Stimulated activated CD4-positive, alpha-beta T cell treated with anti-CD3 and anti-CD28 coated beads, Interleukin-4, amount 100 ng/mL, for 4 hours (primary cell): Measurements from ENCODE around the gene KCNK5.

Source experiments
- DNase-seq, 2 experiments: peaks; one replicate each; pipeline ENCODE4 v3.0.0-alpha.2; 2020

Gene KCNK5

GRCh38 chr6:39170389-39170788 is 58.9 kb downstream of the KCNK5 start:
- no peak for DNase-seq

GRCh38 chr6:39169448-39170344 is 59.6 kb downstream of the KCNK5 start:
- no peak for DNase-seq

DNA sequence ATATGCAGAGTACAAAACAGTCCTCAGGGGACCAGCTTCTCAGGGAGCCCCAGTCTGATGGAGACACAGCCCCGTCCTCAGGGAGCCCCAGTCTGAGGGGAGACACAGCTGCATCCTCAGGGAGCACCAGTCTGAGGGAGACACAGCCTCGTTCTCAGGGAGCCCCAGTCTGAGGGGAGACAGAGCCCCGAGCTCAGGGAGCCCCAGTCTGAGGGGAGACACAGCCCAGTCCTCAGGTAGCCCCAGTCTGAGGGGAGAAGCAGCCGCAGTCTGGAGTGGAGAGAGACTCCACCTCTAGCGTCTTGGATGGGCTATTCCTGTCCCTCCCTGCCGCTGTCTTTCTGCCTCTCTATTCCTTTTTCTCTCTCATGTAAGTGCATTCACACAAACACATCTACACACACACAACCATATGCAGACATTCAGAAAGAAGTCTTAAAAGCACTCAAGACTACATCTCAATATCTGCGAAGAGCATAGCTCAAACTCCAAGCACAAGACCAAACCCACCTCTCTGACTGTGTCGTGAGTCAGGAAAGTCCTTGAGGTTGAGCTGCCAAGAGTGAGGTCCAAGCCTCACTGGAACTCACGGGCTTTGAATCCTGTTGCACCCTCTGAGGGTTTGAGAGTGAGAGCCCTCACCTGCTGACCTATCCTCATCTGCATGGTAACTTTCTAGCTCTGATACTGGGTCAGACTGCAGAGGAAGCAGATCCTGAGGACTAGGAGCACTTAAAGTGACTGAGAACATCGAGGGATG is 61.2 kb downstream of the KCNK5 start:
- DNase-seq, result no peak

- DNase-seq, result no peak
Measured at GRCh38 chr6:39167321-39167720, 62.0 kb downstream of the KCNK5 start.

GRCh38 chr6:39166912-39167290 is 62.4 kb downstream of the KCNK5 start:
- DNase-seq, result no peak

DNA sequence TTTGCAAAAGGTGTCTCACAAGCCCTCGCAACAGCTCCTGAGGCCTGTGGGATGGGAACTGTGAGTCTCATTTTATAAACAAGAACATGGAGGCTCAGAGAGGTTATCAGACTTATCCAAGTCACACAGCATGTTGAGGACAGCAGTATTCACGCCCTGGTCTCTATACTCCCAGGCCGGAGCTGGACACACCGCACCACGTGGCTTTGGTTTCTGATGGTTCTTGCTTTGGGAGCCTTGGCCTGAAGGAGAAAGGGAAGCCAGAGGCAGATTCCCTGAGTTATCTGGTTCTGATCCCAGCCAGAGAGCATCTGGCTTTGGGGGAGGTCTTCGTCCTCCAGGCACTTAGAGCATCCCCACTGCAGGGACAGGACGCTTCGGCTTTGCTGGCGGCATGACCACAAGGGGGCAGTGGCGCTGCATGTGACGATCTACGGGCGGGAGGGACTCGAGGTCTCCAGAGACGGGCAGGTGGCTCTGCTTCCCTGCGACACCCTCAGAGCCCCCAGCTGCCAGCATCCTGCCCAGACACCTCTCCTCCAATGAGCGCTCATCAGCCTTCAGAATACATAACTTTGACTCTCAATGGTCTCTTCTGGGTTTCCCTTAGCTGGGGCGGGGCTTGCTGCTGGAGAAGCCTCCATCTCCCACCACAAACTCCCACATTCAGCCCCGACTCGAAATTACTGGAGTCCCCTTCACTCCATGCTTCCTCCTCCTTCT is 62.9 kb downstream of the KCNK5 start:
- DNase-seq, result peak; percentile 74 to 88

DNA sequence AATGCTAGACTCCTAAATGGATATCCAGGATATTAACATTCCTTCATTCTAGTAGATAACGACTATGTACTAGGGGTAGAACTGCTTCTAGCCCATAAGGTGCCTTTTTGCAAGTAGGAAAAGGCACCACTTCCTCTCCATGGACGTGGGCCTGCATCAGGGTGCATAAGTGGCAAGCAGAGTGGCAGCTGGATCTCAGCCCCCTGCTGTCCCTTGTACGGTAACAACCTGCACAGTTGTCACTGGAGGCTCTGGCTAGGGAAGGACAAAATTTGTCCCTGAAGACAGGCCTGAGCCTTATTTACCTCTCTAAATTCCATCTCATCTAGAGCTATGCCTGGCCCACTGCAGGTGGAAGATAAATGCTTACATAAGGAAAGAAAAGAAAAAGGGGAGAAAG is 71.8 kb downstream of the KCNK5 start:
- no peak for DNase-seq

DNA sequence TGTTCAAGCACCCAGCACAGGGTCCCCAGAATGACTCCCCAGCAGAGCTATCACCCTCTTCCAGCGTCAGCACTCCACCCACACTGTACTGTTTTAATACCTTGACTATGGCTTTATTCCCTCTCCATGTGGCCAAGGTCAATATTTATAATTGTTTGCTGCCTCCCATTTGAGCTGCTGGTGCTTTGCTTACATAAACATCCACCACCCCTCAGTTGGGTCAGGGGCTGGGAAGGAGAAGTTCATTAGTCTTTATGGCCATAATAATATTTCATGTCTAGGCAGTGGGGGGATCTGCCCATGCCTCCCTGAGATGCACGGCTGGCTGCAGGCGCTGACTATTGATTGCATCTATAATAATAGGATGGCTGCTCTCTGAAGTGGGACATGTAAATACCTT is 72.5 kb downstream of the KCNK5 start:
- DNase-seq, result no peak

DNA sequence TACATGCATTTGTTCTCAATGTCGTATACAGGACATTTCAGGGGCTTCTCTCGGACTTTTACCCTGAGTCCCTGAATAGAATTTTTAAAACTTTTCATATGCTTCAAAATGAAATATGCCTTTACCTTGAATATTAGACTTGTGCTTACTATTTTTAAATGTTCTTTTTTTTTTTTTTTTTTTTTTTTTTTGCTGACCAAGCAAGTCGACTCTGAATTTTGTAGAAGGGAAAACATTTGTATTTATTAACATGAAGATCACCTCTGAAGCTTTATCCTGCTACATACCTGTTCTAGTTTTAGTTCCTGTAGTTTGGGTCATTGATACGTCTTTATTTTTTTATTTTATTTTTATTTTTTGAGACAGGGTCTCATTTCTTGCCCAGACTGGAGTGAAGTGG is 74.6 kb downstream of the KCNK5 start:
- no peak for DNase-seq

- DNase-seq, result no peak
Measured at GRCh38 chr6:39153766-39154397, 75.4 kb downstream of the KCNK5 start.

GRCh38 chr6:39152262-39152661 is 77.0 kb downstream of the KCNK5 start:
- DNase-seq, result no peak

DNA sequence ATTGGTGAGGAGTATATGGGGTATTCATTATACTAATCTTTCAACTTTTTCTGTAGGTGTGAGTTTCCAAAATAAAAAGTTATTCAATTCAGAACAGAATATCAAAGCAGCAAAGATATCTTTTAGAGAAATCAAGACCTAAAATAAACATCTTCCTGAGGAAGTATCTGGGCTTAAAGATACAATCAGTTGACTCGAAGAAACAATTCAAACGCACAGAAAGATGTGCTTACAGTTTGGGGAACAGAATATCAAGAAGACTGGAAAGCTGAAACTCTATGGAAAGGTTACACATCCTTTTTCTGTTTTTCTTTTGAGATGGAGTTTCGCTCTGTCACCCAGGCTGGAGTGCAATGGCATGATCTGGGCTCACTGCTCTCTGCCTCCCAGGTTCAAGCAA is 78.1 kb downstream of the KCNK5 start:
- no peak for DNase-seq

DNA sequence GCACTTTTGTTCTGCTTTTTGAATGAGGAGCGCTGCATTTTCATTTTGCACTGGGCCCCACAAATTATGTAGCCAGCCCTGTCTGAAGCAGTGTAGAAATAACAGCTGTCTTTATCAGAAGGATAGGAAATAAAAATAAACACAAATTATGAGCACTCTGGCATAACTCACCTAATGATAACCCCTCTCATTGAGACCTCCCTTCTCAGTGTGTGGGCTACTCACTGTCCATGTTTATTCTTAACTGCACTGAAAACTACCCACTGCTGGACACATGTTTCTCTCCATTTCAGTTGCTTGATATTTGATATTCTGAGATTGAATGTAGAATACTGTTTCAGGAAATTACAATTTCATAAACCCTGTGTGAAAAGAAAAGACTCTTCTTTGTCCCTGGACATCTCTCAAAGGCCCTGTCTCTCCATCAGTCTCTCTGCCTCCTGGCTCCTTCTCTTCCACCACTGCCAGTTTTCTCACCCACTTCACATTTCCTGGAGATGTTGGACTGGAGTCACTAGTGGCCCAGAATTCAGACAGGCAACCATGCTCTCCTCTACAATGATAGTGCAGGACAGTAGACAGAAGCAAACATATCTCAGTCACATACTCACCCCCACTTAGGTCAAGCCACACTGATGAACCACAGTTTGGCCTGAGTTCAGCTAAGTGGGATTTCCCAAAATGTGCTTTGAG is 84.6 kb downstream of the KCNK5 start:
- DNase-seq, result no peak

DNA sequence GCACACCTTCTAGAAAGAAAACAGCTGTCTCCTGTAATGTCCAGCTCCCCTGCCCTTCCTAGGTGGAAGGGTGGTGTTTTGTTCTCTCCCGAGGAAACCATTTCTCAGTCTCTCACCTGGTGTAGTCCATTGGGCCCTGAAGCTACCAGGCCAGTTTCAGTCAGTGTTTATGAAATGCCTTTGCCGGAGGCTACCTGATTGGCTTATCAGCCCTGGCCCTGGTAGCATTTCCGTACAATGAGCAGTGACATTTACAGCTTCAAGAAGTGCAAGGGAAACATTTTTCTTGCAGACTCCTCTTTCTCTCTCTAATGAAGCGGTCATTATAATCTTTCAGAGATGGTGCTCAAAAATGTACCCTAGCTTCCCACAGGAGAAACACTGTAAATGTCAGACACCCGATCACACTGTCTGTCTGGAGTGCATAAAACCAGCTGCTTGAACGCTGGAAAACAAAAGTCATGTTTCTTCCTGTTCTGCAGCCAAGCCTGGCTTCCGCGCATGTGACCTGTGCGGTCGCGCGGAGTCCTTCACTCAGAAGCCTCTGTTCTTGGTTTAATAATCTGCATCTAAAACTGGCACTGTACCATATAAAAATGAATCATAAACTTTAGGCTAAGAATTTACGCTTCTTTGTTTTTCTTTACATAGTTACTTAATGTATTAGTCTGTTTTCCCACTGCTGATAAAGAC is 85.9 kb downstream of the KCNK5 start:
- DNase-seq, result no peak

DNA sequence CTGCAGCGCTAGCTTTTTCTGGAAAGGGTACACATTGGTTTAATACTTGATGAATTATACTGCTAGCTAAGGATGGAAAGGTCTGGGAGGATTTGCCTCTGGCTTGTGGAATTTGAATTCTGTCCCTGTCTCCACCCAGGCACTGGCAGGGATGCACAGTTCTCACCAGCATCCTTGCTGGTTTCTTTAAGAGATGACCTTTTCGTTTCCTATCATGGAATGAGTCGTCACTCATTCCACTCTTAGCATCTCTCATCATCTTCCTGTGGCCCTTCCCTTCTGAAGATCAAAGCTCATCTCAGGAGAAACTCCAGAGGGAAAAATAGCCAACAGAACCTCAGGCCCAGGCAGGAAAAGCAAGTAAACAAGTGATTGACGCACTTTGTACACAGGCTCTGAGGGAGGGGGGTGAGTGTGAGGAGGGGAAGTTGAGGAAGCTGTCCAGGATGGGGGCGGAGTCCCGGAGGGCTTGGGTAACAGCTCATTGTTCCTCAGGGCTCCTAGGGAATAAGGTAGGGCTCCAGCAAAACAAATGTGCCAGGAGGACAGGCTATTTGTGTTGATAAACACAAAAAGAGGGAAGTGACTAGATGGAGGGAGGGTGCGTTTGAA is 88.6 kb downstream of the KCNK5 start:
- no peak for DNase-seq
